HCT116 (cell line): ENCODE results near the gene DMAC2. TPM values are rescaled to one million over a fixed set of nuclear protein-coding genes. Genes with fewer than 3 reads are reported as not detected.

Source experiments
- ATAC-seq: fragments of 200-7000 bp; cut with Tn5 transposase; 2 replicates; pipeline ENCODE4 v1.9.1; 2020; ENCODE audit warnings: mild to moderate bottlenecking, moderate library complexity
- BruUV-seq: library from RNA; stranded (reverse); fragments of 400-500 nt; replicated peaks from 2 replicates; lab custom pipeline; 2021; lab: Mats Ljungman, UMichigan
- CTCF ChIA-PET: fragments of 300-600 bp; sonication (Branson Sonifier 250); formaldehyde crosslinking; loops from one replicate; lab custom pipeline; 2021; ENCODE audit warnings: antibody characterized with exemption; lab: Charles Lee
- POLR2A ChIA-PET: fragments of 300-600, 350-600 bp; sonication (Branson Sonifier 250); formaldehyde crosslinking; loops from one replicate; lab custom pipeline; 2021; ENCODE audit warnings: antibody characterized with exemption; lab: Charles Lee
- RAD21 ChIA-PET, 2 experiments: fragments of 300-600 bp; sonication (Branson Sonifier 250); formaldehyde crosslinking; loops; one replicate each; lab custom pipeline; 2023; ENCODE audit warnings: low total read pairs in 2 of 2; ENCODE audit not compliant: uncharacterized antibody in 2 of 2, unreplicated experiment in 2 of 2, low non-redundant PET in 1 of 2; lab: Charles Lee
- DNase-seq: peaks from one replicate; pipeline ENCODE4 v3.0.0-alpha.2; 2010; ENCODE audit warnings: low read depth, low spot score
- H2AFZ ChIP-seq: fragments of 200-600 bp; shearing (Covaris generic), sonication (generic); 2 replicates; pipeline ENCODE4 v1.6.1; 2017; ENCODE audit warnings: low read depth, mixed run types, mixed read lengths, antibody characterized with exemption, low read length; ENCODE audit not compliant: poor library complexity, severe bottlenecking
- H3K27ac ChIP-seq: 2 replicates; pipeline ENCODE4 v1.5.1; 2012; ENCODE audit warnings: low read depth, low read length
- H3K27me3 ChIP-seq: fragments of 200-600 bp; sonication (generic); 2 replicates; pipeline ENCODE4 v1.6.1; 2016; ENCODE audit warnings: mixed run types, low read length, mixed read lengths; ENCODE audit not compliant: insufficient read depth
- H3K36me3 ChIP-seq, 2 experiments: fragments of 200-500 bp in 1 of 2; fragments of 200-600 bp in 1 of 2; sonication (Bioruptor generic) in 1 of 2; sonication (generic) in 1 of 2; 2 replicates each; pipeline versions ENCODE4 v1.5.1 to v1.6.1; 2014 to 2016; ENCODE audit warnings: low read length in 2 of 2, inconsistent platforms in 1 of 2, mixed read lengths in 1 of 2, mixed run types in 1 of 2; ENCODE audit not compliant: insufficient read depth in 2 of 2, control insufficient read depth in 1 of 2
- H3K4me1 ChIP-seq, 2 experiments: fragments of 200-600 bp in 1 of 2; sonication (generic) in 1 of 2; 2 replicates each; pipeline versions ENCODE4 v1.5.1 to v1.6.1; 2012 to 2017; ENCODE audit warnings: low read length in 2 of 2, inconsistent platforms in 1 of 2, mild to moderate bottlenecking in 1 of 2, mixed read lengths in 1 of 2, mixed run types in 1 of 2, moderate library complexity in 1 of 2; ENCODE audit not compliant: insufficient read depth in 2 of 2, control insufficient read depth in 1 of 2
- H3K4me2 ChIP-seq: fragments of 200-600 bp; sonication (generic); 2 replicates; pipeline ENCODE4 v1.6.1; 2017; ENCODE audit warnings: mixed run types, low read length, mixed read lengths
- H3K4me3 ChIP-seq, 2 experiments: fragments of 200-600 bp in 1 of 2; sonication (generic) in 1 of 2; replicated peaks in 1 of 2; 2 replicates each; pipeline ENCODE4 v1.5.1; 2011 to 2016; ENCODE audit warnings: low read length in 2 of 2, control low read depth in 1 of 2, low read depth in 1 of 2, mild to moderate bottlenecking in 1 of 2, mixed read lengths in 1 of 2, mixed run types in 1 of 2
- H3K79me2 ChIP-seq: fragments of 200-600 bp; sonication (generic); 2 replicates; pipeline ENCODE4 v1.6.1; 2017; ENCODE audit warnings: mild to moderate bottlenecking, mixed run types, low read length, moderate library complexity, mixed read lengths; ENCODE audit not compliant: insufficient read depth
- H3K9ac ChIP-seq: fragments of 200-600 bp; sonication (generic); 2 replicates; pipeline ENCODE4 v1.6.1; 2016; ENCODE audit warnings: low read length, mixed read lengths
- H3K9me2 ChIP-seq: fragments of 200-600 bp; sonication (generic), shearing (Covaris generic); 2 replicates; pipeline ENCODE4 v1.6.1; 2017; ENCODE audit warnings: mixed run types, mild to moderate bottlenecking, moderate library complexity; ENCODE audit not compliant: insufficient read depth
- H3K9me3 ChIP-seq, 2 experiments: fragments of 200-500 bp in 1 of 2; fragments of 200-600 bp in 1 of 2; sonication (Bioruptor generic) in 1 of 2; sonication (generic) in 1 of 2; 2 replicates each; pipeline ENCODE4 v1.6.1; 2014 to 2017; ENCODE audit warnings: low read length in 2 of 2, mixed read lengths in 2 of 2, inconsistent platforms in 1 of 2, low read depth in 1 of 2, mild to moderate bottlenecking in 1 of 2, mixed run types in 1 of 2, moderate library complexity in 1 of 2; ENCODE audit not compliant: control insufficient read depth in 1 of 2, insufficient read depth in 1 of 2
- H4K20me1 ChIP-seq: fragments of 200-600 bp; sonication (generic), shearing (Covaris generic); 2 replicates; pipeline ENCODE4 v1.6.1; 2017; ENCODE audit warnings: mixed run types, mild to moderate bottlenecking, moderate library complexity; ENCODE audit not compliant: insufficient read depth
- ATF3 ChIP-seq: IDR thresholded peaks from 2 replicates; pipeline ENCODE4 v1.6.1; 2012
- CBX3 ChIP-seq: IDR thresholded peaks from 2 replicates; pipeline ENCODE4 v1.6.1; 2012; ENCODE audit warnings: low read depth
- CEBPB ChIP-seq: IDR thresholded peaks from 2 replicates; pipeline ENCODE4 v1.6.1; 2012; ENCODE audit warnings: low read depth
- EGR1 ChIP-seq: IDR thresholded peaks from 2 replicates; pipeline ENCODE4 v1.6.1; 2012; ENCODE audit warnings: low read depth
- ELF1 ChIP-seq: IDR thresholded peaks from 2 replicates; pipeline ENCODE4 v1.6.1; 2012; ENCODE audit warnings: low read depth, borderline replicate concordance
- EZH2 ChIP-seq: fragments of 200-600 bp; sonication (generic); IDR thresholded peaks from 2 replicates; pipeline ENCODE4 v1.6.1; 2017; ENCODE audit warnings: antibody characterized with exemption, mixed run types
- EZH2phosphoT487 ChIP-seq: fragments of 200-600 bp; IDR thresholded peaks from 2 replicates; pipeline ENCODE4 v1.6.1; 2018; ENCODE audit warnings: antibody characterized with exemption, borderline replicate concordance
- FOSL1 ChIP-seq: IDR thresholded peaks from 2 replicates; pipeline ENCODE4 v1.6.1; 2012; ENCODE audit warnings: low read depth
- MAX ChIP-seq: IDR thresholded peaks from 2 replicates; pipeline ENCODE4 v1.6.1; 2012
- POLR2A ChIP-seq: IDR thresholded peaks from 2 replicates; pipeline ENCODE4 v1.7.0; 2011; ENCODE audit warnings: borderline replicate concordance; ENCODE audit not compliant: insufficient read depth, insufficient read length; ENCODE audit errors: extremely low read depth
- POLR2AphosphoS5 ChIP-seq: IDR thresholded peaks from 2 replicates; pipeline ENCODE4 v1.6.1; 2011; ENCODE audit warnings: mild to moderate bottlenecking, low read depth, low read length, moderate library complexity
- SP1 ChIP-seq: IDR thresholded peaks from 2 replicates; pipeline ENCODE4 v1.6.1; 2012; ENCODE audit warnings: low read depth
- SRF ChIP-seq: IDR thresholded peaks from 2 replicates; pipeline ENCODE4 v1.6.1; 2012; ENCODE audit warnings: low read depth
- TCF7L2 ChIP-seq: IDR thresholded peaks from 2 replicates; pipeline ENCODE4 v1.7.0; 2011; ENCODE audit warnings: borderline replicate concordance, inconsistent platforms; ENCODE audit not compliant: insufficient read depth, insufficient read length; ENCODE audit errors: extremely low read depth
- ZFX ChIP-seq: fragments of 450-650 bp; IDR thresholded peaks from 2 replicates; pipeline ENCODE4 v1.6.1; 2017
- ZNF274 ChIP-seq: fragments of 200-500 bp; sonication (Bioruptor generic); IDR thresholded peaks from 2 replicates; pipeline ENCODE4 v1.6.1; 2014; ENCODE audit warnings: mild to moderate bottlenecking, low read depth, low read length, inconsistent platforms
- intact Hi-C: fragments of 100-400 bp; cut with micrococcal nuclease; formaldehyde crosslinking; loops from 2 replicates; pipeline ENCODE4 v1.10.0; 2022
- total RNA-seq: library from RNA; stranded (reverse); gene quantifications from one replicate; pipeline ENCODE4 v1.2.1, GENCODE V29; 2021; ENCODE audit not compliant: unreplicated experiment
- TF ChIP-seq, protein P1 (sequence below), 3 experiments: fragments of 200-600 bp in 1 of 3; sonication (generic) in 1 of 3; IDR thresholded peaks in 2 of 3; conservative IDR thresholded peaks in 1 of 3; 2 replicates each; pipeline ENCODE4 v1.5.1; 2012 to 2017; ENCODE audit warnings: low read depth in 2 of 3, low read length in 2 of 3, antibody characterized with exemption in 1 of 3, borderline replicate concordance in 1 of 3, control low read depth in 1 of 3, mild to moderate bottlenecking in 1 of 3, mixed read lengths in 1 of 3, mixed run types in 1 of 3, moderate library complexity in 1 of 3; ENCODE audit not compliant: insufficient read depth in 1 of 3
- TF ChIP-seq, protein P2 (sequence below): IDR thresholded peaks from 2 replicates; pipeline ENCODE4 v1.6.1; 2011; ENCODE audit warnings: mild to moderate bottlenecking, low read length, moderate library complexity; ENCODE audit not compliant: insufficient replicate concordance; ENCODE audit errors: extremely low read depth
- TF ChIP-seq, protein P3 (sequence below): IDR thresholded peaks from 2 replicates; pipeline ENCODE4 v1.6.1; 2012; ENCODE audit warnings: low read depth

The DMAC2 gene
- total RNA-seq, 1 experiment from 2014 or later = 65.6 TPM

GRCh38 chr19:41442473-41443355 is 3.0 kb upstream of the DMAC2 start, which contains the start of gene ERICH4:
ERICH4 (plus strand) TSS chr19:41443156; CDS start chr19:41443170, 14 bp downstream.
- no peaks in the 10 kb centered on the region; a peak in 1 of 4 replicates for H3K36me3 ChIP-seq
- TF ChIP-seq ATF3 (no peak), POLR2A (no peak), ZFX (no peak), ELF1 (no peak), FOSL1 (no peak), CBX3 (no peak), CEBPB (no peak), SRF (no peak), EZH2phosphoT487 (no peak), POLR2AphosphoS5 (no peak), MAX (no peak), SP1 (no peak), EGR1 (no peak), EZH2 (no peak), TCF7L2 (no peak), ZNF274 (no peak)
- TF ChIP-seq, protein P1, sequence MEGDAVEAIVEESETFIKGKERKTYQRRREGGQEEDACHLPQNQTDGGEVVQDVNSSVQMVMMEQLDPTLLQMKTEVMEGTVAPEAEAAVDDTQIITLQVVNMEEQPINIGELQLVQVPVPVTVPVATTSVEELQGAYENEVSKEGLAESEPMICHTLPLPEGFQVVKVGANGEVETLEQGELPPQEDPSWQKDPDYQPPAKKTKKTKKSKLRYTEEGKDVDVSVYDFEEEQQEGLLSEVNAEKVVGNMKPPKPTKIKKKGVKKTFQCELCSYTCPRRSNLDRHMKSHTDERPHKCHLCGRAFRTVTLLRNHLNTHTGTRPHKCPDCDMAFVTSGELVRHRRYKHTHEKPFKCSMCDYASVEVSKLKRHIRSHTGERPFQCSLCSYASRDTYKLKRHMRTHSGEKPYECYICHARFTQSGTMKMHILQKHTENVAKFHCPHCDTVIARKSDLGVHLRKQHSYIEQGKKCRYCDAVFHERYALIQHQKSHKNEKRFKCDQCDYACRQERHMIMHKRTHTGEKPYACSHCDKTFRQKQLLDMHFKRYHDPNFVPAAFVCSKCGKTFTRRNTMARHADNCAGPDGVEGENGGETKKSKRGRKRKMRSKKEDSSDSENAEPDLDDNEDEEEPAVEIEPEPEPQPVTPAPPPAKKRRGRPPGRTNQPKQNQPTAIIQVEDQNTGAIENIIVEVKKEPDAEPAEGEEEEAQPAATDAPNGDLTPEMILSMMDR (IDR thresholded peaks at IDR 0.05 in 2 of 3, conservative IDR thresholded peaks at IDR 0.05 in 1 of 3; ENCODE audit: borderline replicate concordance in 1 of 3, insufficient read depth in 1 of 3, low read depth in 2 of 3, low read length in 2 of 3) = no peak
- TF ChIP-seq, protein P2, sequence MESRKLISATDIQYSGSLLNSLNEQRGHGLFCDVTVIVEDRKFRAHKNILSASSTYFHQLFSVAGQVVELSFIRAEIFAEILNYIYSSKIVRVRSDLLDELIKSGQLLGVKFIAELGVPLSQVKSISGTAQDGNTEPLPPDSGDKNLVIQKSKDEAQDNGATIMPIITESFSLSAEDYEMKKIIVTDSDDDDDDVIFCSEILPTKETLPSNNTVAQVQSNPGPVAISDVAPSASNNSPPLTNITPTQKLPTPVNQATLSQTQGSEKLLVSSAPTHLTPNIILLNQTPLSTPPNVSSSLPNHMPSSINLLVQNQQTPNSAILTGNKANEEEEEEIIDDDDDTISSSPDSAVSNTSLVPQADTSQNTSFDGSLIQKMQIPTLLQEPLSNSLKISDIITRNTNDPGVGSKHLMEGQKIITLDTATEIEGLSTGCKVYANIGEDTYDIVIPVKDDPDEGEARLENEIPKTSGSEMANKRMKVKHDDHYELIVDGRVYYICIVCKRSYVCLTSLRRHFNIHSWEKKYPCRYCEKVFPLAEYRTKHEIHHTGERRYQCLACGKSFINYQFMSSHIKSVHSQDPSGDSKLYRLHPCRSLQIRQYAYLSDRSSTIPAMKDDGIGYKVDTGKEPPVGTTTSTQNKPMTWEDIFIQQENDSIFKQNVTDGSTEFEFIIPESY = no peak
- TF ChIP-seq, protein P3, sequence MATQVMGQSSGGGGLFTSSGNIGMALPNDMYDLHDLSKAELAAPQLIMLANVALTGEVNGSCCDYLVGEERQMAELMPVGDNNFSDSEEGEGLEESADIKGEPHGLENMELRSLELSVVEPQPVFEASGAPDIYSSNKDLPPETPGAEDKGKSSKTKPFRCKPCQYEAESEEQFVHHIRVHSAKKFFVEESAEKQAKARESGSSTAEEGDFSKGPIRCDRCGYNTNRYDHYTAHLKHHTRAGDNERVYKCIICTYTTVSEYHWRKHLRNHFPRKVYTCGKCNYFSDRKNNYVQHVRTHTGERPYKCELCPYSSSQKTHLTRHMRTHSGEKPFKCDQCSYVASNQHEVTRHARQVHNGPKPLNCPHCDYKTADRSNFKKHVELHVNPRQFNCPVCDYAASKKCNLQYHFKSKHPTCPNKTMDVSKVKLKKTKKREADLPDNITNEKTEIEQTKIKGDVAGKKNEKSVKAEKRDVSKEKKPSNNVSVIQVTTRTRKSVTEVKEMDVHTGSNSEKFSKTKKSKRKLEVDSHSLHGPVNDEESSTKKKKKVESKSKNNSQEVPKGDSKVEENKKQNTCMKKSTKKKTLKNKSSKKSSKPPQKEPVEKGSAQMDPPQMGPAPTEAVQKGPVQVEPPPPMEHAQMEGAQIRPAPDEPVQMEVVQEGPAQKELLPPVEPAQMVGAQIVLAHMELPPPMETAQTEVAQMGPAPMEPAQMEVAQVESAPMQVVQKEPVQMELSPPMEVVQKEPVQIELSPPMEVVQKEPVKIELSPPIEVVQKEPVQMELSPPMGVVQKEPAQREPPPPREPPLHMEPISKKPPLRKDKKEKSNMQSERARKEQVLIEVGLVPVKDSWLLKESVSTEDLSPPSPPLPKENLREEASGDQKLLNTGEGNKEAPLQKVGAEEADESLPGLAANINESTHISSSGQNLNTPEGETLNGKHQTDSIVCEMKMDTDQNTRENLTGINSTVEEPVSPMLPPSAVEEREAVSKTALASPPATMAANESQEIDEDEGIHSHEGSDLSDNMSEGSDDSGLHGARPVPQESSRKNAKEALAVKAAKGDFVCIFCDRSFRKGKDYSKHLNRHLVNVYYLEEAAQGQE = no peak

More at GRCh38 chr19:41442473-41443355, 3.0 kb upstream of the DMAC2 start, which contains the start of gene ERICH4:
- Histone ChIP-seq H4K20me1 (no peaks in the 10 kb centered on the region), H3K9ac (no peak within 1 kb of the TSS), H3K4me2 (no peak within 1 kb of the TSS), H3K9me3 (no peaks in the 10 kb centered on the region), H3K27ac (no peak within 1 kb of the TSS), H3K4me3 (no peak within 1 kb of the TSS), H3K27me3 (no peaks in the 10 kb centered on the region), H3K4me1 (peaks cover 10 to 12% of the 10 kb centered on the region in 2 experiments), H3K9me2 (no peaks in the 10 kb centered on the region), H2AFZ (no peak within 1 kb of the TSS), H3K79me2 (peaks cover 14% of the 10 kb centered on the region)
- CTCF ChIA-PET = interaction anchor here (0.9 kb wide), 1 partner anchor 121 kb away, joined by 3 read pairs; no protein-coding TSS in a partner anchor
- no peak for ATAC-seq
- DNase-seq = no peak
- intact Hi-C loops = no loop called here
- no TSS peak for BruUV-seq
- POLR2A ChIA-PET = no interaction called here
- RAD21 ChIA-PET = no interaction called here
